H1 (cell line): ENCODE measurements around the gene LEPR. TPM values are rescaled to one million over a fixed set of nuclear protein-coding genes. Genes with fewer than 3 reads are reported as not detected.

Source experiments
- CTCF ChIA-PET: fragments of 300-600 bp; sonication (Branson Sonifier 250); formaldehyde crosslinking; loops from one replicate; lab custom pipeline; 2021; ENCODE audit not compliant: partially characterized antibody; lab: Charles Lee
- POLR2A ChIA-PET: fragments of 300-600 bp; sonication (Branson Sonifier 250); formaldehyde crosslinking; loops from one replicate; lab custom pipeline; 2021; ENCODE audit warnings: inconsistent platforms; ENCODE audit not compliant: partially characterized antibody; lab: Charles Lee
- DNase-seq, 2 experiments: peaks; one replicate each; pipeline versions ENCODE4 v3.0.0 to v3.0.0-alpha.2; 2010 to 2022; ENCODE audit warnings: low spot score in 2 of 2, low read depth in 1 of 2, mixed read lengths in 1 of 2
- FAIRE-seq: peaks from 2 replicates; lab custom pipeline; 2011; peaks lifted over from hg19 to GRCh38; lab: Jason Lieb, UNC
- H2AFZ ChIP-seq: 2 replicates; pipeline ENCODE4 v1.8.1; 2012; ENCODE audit warnings: low read length, inconsistent platforms
- H2AK5ac ChIP-seq: 2 replicates; pipeline ENCODE4 v1.6.1; 2013; ENCODE audit warnings: low read depth, low read length
- H2BK120ac ChIP-seq: replicated peaks from 2 replicates; pipeline ENCODE3; 2013; ENCODE audit warnings: low read depth, low read length, inconsistent platforms
- H2BK12ac ChIP-seq: 2 replicates; pipeline ENCODE4 v1.6.1; 2013; ENCODE audit warnings: low read depth, low read length
- H2BK15ac ChIP-seq: 2 replicates; pipeline ENCODE4 v1.6.1; 2013; ENCODE audit warnings: low read length
- H2BK20ac ChIP-seq: 2 replicates; pipeline ENCODE4 v1.6.1; 2013; ENCODE audit warnings: low read length
- H2BK5ac ChIP-seq: 2 replicates; pipeline ENCODE4 v1.6.1; 2013; ENCODE audit warnings: low read depth, low read length
- H3K14ac ChIP-seq: 2 replicates; pipeline ENCODE4 v1.6.1; 2013; ENCODE audit warnings: inconsistent platforms; ENCODE audit not compliant: insufficient read length
- H3K18ac ChIP-seq: 2 replicates; pipeline ENCODE4 v1.6.1; 2013; ENCODE audit warnings: low read length; ENCODE audit errors: extremely low read depth
- H3K23ac ChIP-seq: 2 replicates; pipeline ENCODE4 v1.6.1; 2013; ENCODE audit warnings: inconsistent platforms; ENCODE audit not compliant: insufficient read length
- H3K23me2 ChIP-seq: 2 replicates; pipeline ENCODE4 v1.6.1; 2013; ENCODE audit warnings: low read depth, low read length
- H3K27ac ChIP-seq: 2 replicates; pipeline ENCODE4 v1.6.1; 2011; ENCODE audit warnings: low read depth, low read length, inconsistent platforms
- H3K27me3 ChIP-seq, 4 experiments: replicated peaks in 1 of 4; 1 replicate in 1 of 4; 2 replicates in 3 of 4; pipeline versions ENCODE4 v1.6.1 to v1.8.1; 2011 to 2013; ENCODE audit warnings: low read length in 3 of 4, mild to moderate bottlenecking in 3 of 4, inconsistent platforms in 2 of 4, mixed read lengths in 2 of 4, moderate library complexity in 1 of 4; ENCODE audit not compliant: control insufficient read depth in 3 of 4, insufficient read depth in 3 of 4; ENCODE audit errors: extremely low read depth in 1 of 4
- H3K36me3 ChIP-seq, 4 experiments: 2 replicates each; pipeline versions ENCODE4 v1.6.1 to v1.8.1; 2011 to 2013; ENCODE audit warnings: mild to moderate bottlenecking in 4 of 4, low read length in 3 of 4, moderate library complexity in 2 of 4, control low read depth in 1 of 4, inconsistent platforms in 1 of 4; ENCODE audit not compliant: insufficient read depth in 4 of 4, control insufficient read depth in 2 of 4
- H3K4ac ChIP-seq: replicated peaks from 2 replicates; pipeline ENCODE3; 2013; ENCODE audit warnings: low read length, low read depth, mixed read lengths, inconsistent platforms; ENCODE audit not compliant: insufficient read length
- H3K4me1 ChIP-seq, 4 experiments: replicated peaks in 1 of 4; 1 replicate in 1 of 4; 2 replicates in 3 of 4; pipeline versions ENCODE4 v1.6.1 to v1.8.1; 2011 to 2013; ENCODE audit warnings: low read length in 3 of 4, inconsistent platforms in 2 of 4, mixed read lengths in 1 of 4; ENCODE audit not compliant: insufficient read depth in 4 of 4, control insufficient read depth in 3 of 4
- H3K4me2 ChIP-seq, 2 experiments: 2 replicates each; pipeline versions ENCODE4 v1.6.1 to v1.8.1; 2011 to 2013; ENCODE audit warnings: low read depth in 2 of 2, low read length in 2 of 2, control low read depth in 1 of 2, inconsistent platforms in 1 of 2, mild to moderate bottlenecking in 1 of 2; ENCODE audit not compliant: insufficient read depth in 1 of 2
- H3K4me3 ChIP-seq, 4 experiments: fragments of 200-600, 300-600 bp in 1 of 4; sonication (generic), shearing (Covaris generic), sonication (Bioruptor Twin) in 1 of 4; 2 replicates each; pipeline versions ENCODE4 v1.5.1 to v1.8.1; 2011 to 2016; ENCODE audit warnings: low read length in 4 of 4, low read depth in 3 of 4, control low read depth in 2 of 4, inconsistent platforms in 2 of 4, mild to moderate bottlenecking in 2 of 4, mixed read lengths in 1 of 4, moderate library complexity in 1 of 4; ENCODE audit not compliant: insufficient read depth in 2 of 4; ENCODE audit errors: extremely low read depth in 1 of 4
- H3K56ac ChIP-seq: replicated peaks from 2 replicates; pipeline ENCODE3; 2013; ENCODE audit warnings: low read depth, mild to moderate bottlenecking, mixed read lengths, low read length, inconsistent platforms; ENCODE audit not compliant: insufficient read length
- H3K79me1 ChIP-seq: 2 replicates; pipeline ENCODE4 v1.6.1; 2013; ENCODE audit warnings: low read depth, low read length, control low read depth
- H3K79me2 ChIP-seq, 2 experiments: 2 replicates each; pipeline versions ENCODE4 v1.6.1 to v1.8.1; 2012 to 2013; ENCODE audit warnings: low read length in 2 of 2, mild to moderate bottlenecking in 2 of 2, inconsistent platforms in 1 of 2; ENCODE audit not compliant: insufficient read depth in 2 of 2, control insufficient read depth in 1 of 2
- H3K9ac ChIP-seq, 4 experiments: replicated peaks in 1 of 4; 1 replicate in 1 of 4; 2 replicates in 3 of 4; pipeline versions ENCODE4 v1.6.1 to v1.8.1; 2011 to 2013; ENCODE audit warnings: low read depth in 3 of 4, low read length in 3 of 4, control low read depth in 2 of 4, mild to moderate bottlenecking in 2 of 4, moderate library complexity in 2 of 4, inconsistent platforms in 1 of 4; ENCODE audit errors: extremely low read depth in 1 of 4
- H3K9me3 ChIP-seq, 2 experiments: 2 replicates each; pipeline versions ENCODE4 v1.6.1 to v1.8.1; 2012 to 2013; ENCODE audit warnings: mild to moderate bottlenecking in 2 of 2, moderate library complexity in 2 of 2, control low read depth in 1 of 2, inconsistent platforms in 1 of 2, low read depth in 1 of 2, low read length in 1 of 2, mixed read lengths in 1 of 2; ENCODE audit not compliant: insufficient read depth in 2 of 2
- H4K20me1 ChIP-seq, 2 experiments: replicated peaks in 1 of 2; 2 replicates each; pipeline versions ENCODE3 to v1.8.1; 2011 to 2013; ENCODE audit warnings: inconsistent platforms in 2 of 2, low read length in 2 of 2, mild to moderate bottlenecking in 1 of 2; ENCODE audit not compliant: insufficient read depth in 2 of 2, control insufficient read depth in 1 of 2
- H4K5ac ChIP-seq: 2 replicates; pipeline ENCODE4 v1.6.1; 2013; ENCODE audit warnings: low read length, low read depth, mixed read lengths, inconsistent platforms; ENCODE audit not compliant: insufficient read length
- H4K8ac ChIP-seq: 2 replicates; pipeline ENCODE4 v1.8.0; 2013; ENCODE audit warnings: mild to moderate bottlenecking, moderate library complexity, low read length, inconsistent platforms; ENCODE audit not compliant: insufficient read depth; ENCODE audit errors: extremely low read depth
- H4K91ac ChIP-seq: replicated peaks from 2 replicates; pipeline ENCODE3; 2013; ENCODE audit warnings: low read length, mixed read lengths, inconsistent platforms; ENCODE audit not compliant: insufficient read length
- CBX5 ChIP-seq: fragments of 300-800, 300-1000 bp; sonication (generic); IDR thresholded peaks from 2 replicates; pipeline ENCODE4 v1.7.1; 2016; ENCODE audit warnings: antibody characterized with exemption, low read length, low read depth
- JUND ChIP-seq: IDR thresholded peaks from 2 replicates; pipeline ENCODE4 v1.6.1; 2011; ENCODE audit warnings: mild to moderate bottlenecking, improper control_type of control experiment, low read length
- POLR2AphosphoS5 ChIP-seq: IDR thresholded peaks from 2 replicates; pipeline ENCODE4 v1.6.1; 2011; ENCODE audit warnings: low read depth, low read length
- SP4 ChIP-seq: IDR thresholded peaks from 2 replicates; pipeline ENCODE4 v1.6.1; 2012; ENCODE audit warnings: low read length, inconsistent platforms
- TAF1 ChIP-seq: IDR thresholded peaks from 2 replicates; pipeline ENCODE4 v1.6.1; 2011; ENCODE audit warnings: mild to moderate bottlenecking, low read depth, low read length
- WGBS, 2 experiments: shearing (Covaris generic) in 1 of 2; methylation state at CpG; one replicate each; pipeline versions ENCODE4 v1.1.6 to v1.1.7; 2013 to 2015; ENCODE audit warnings: low lambda C conversion rate in 2 of 2, mixed read lengths in 2 of 2, inconsistent platforms in 1 of 2, low coverage in 1 of 2, missing lambda C conversion rate in 1 of 2; ENCODE audit not compliant: insufficient replicate concordance in 2 of 2, insufficient coverage in 1 of 2, insufficient read length in 1 of 2; ENCODE audit errors: extremely low coverage in 1 of 2, missing lambda C conversion rate in 1 of 2; 5-methylcytosine and 5-hydroxymethylcytosine counted together
- polyA plus RNA-seq, 7 experiments: library from polyadenylated mRNA; depleted of rRNA in 3 of 7; stranded (reverse) in 5 of 7; unstranded in 2 of 7; fragments of >200 nt in 5 of 7; fragments of 200-250 nt in 2 of 7; gene quantifications; 1 replicate in 5 of 7; 2 replicates in 1 of 7; 4 replicates in 1 of 7; pipeline versions ENCODE4 v1.2.1 to v1.2.3, GENCODE V29; 2011 to 2013; ENCODE audit warnings: missing spikeins in 2 of 7, mixed read lengths in 2 of 7
- total RNA-seq: library from RNA; stranded (reverse); fragmentation: NEBNext Ultra II Directional; extraction: Animal tissue kit (Norgen Biotek cat#: 25700); gene quantifications from 2 replicates; pipeline ENCODE4 v1.2.1, GENCODE V29; 2021

LEPR gene
- total and polyA plus RNA-seq, 2 of the 8 experiments (the other 6 are each of a cell fraction or from before 2014, with no cell fraction given): 1.3 to 3.9 TPM

- 91% methylated on average over 2 of the region's 2 CpGs; no CpG with 5 or more reads in 1 of the 2 experiments for WGBS, 2 experiments
- Histone ChIP-seq H4K91ac (no peak overlapping the region), H3K9ac (no peak overlapping the region), H2BK20ac (no peak overlapping the region), H3K4me3 (no peak overlapping the region), H3K4me1 (peaks cover 0 to 25% (median 6%) of the 10 kb centered on the region in 4 experiments; a peak in 5 of 7 replicates), H2AK5ac (no peak overlapping the region), H3K14ac (no peak overlapping the region), H2BK15ac (no peak overlapping the region), H3K9me3 (no peaks in the 10 kb centered on the region), H2AFZ (no peak overlapping the region), H3K27me3 (no peaks in the 10 kb centered on the region), H3K56ac (no peak overlapping the region), H4K8ac (no peak overlapping the region), H3K23me2 (peaks cover 3% of the 10 kb centered on the region), H2BK12ac (no peak overlapping the region; the same call in 1 of the 2 replicates), H2BK120ac (no peak overlapping the region), H3K36me3 (peaks cover 0 to 16% (median 4%) of the 10 kb centered on the region in 4 experiments; a peak in 4 of 8 replicates), H3K18ac (no peak overlapping the region), H3K79me1 (peaks cover 9% of the 10 kb centered on the region), H4K20me1 (no peaks in the 10 kb centered on the region), H3K4me2 (peak overlapping the region; percentile 31 to 52; a peak in 2 of 4 replicates), H4K5ac (no peak overlapping the region), H3K27ac (peak overlapping the region; percentile 47; the same call in 1 of the 2 replicates), H3K4ac (no peak overlapping the region), H2BK5ac (no peak overlapping the region; the same call in 1 of the 2 replicates), H3K79me2 (peaks cover 0 to 35% of the 10 kb centered on the region in 2 experiments; a peak in 3 of 4 replicates), H3K23ac (no peak overlapping the region)
- no peak for FAIRE-seq
- DNase-seq: no peak
- POLR2A ChIA-PET: interaction anchor here (1.9 to 2.7 kb wide), 2 partner anchors 11 to 147 kb away, joined by 8 read pairs; no protein-coding TSS in a partner anchor
- no peak for TF ChIP-seq TAF1
- no peak for TF ChIP-seq SP4
- TF ChIP-seq POLR2AphosphoS5: no peak
- no peak for TF ChIP-seq JUND
- TF ChIP-seq CBX5: no peak
- CTCF ChIA-PET: interaction anchor here (0.6 to 1.2 kb wide), 3 partner anchors 15 to 115 kb away, joined by 3 to 8 read pairs (median 3); partner anchors contain the start of gene DNAJC6
Measured at GRCh38 chr1:65425006-65425405, 4.5 kb downstream of the LEPR start.
